Keratinocyte (primary cell): Measurements from ENCODE around the gene ARPC5. TPM values are rescaled to one million over a fixed set of nuclear protein-coding genes. Genes with fewer than 3 reads are reported as not detected.

Source experiments
- DNase-seq: peaks from one replicate; pipeline ENCODE4 v3.0.0-alpha.2; 2011; ENCODE audit warnings: low read depth, missing footprints, low spot score
- FAIRE-seq: peaks from 2 replicates; lab custom pipeline; 2011; peaks lifted over from hg19 to GRCh38; lab: Jason Lieb, UNC
- H2AFZ ChIP-seq: 2 replicates; pipeline ENCODE4 v1.6.0; 2012; ENCODE audit warnings: low read length, control low read depth, inconsistent platforms; ENCODE audit not compliant: control insufficient read depth
- H3K27ac ChIP-seq: 2 replicates; pipeline ENCODE4 v1.5.1; 2011; ENCODE audit warnings: low read length; ENCODE audit not compliant: control insufficient read depth, insufficient read depth
- H3K27me3 ChIP-seq: 3 replicates; pipeline ENCODE4 v1.6.0; 2011; ENCODE audit warnings: low read length; ENCODE audit not compliant: control insufficient read depth, insufficient read depth; ENCODE audit errors: extremely low read depth
- H3K36me3 ChIP-seq, 2 experiments: 2 replicates in 1 of 2; 3 replicates in 1 of 2; pipeline ENCODE4 v1.5.1; 2011; ENCODE audit warnings: low read length in 2 of 2, mild to moderate bottlenecking in 1 of 2; ENCODE audit not compliant: control insufficient read depth in 2 of 2, insufficient read depth in 2 of 2; ENCODE audit errors: extremely low read depth in 1 of 2
- H3K4me1 ChIP-seq: 3 replicates; pipeline ENCODE4 v1.5.1; 2011; ENCODE audit warnings: low read length; ENCODE audit not compliant: control insufficient read depth, insufficient read depth; ENCODE audit errors: extremely low read depth
- H3K4me2 ChIP-seq: 3 replicates; pipeline ENCODE4 v1.6.0; 2011; ENCODE audit warnings: low read depth, low read length; ENCODE audit not compliant: control insufficient read depth, insufficient read depth; ENCODE audit errors: extremely low read depth
- H3K4me3 ChIP-seq, 3 experiments: fragments of 200-600 bp in 1 of 3; sonication (generic) in 1 of 3; 2 replicates in 2 of 3; 3 replicates in 1 of 3; pipeline ENCODE4 v1.5.1; 2011 to 2016; ENCODE audit warnings: low read length in 3 of 3, mild to moderate bottlenecking in 3 of 3, control low read depth in 2 of 3, inconsistent platforms in 1 of 3, low read depth in 1 of 3, mixed read lengths in 1 of 3, mixed run types in 1 of 3, moderate library complexity in 1 of 3; ENCODE audit not compliant: control insufficient read depth in 2 of 3, insufficient read depth in 2 of 3; ENCODE audit errors: extremely low read depth in 1 of 3
- H3K79me2 ChIP-seq: 2 replicates; pipeline ENCODE4 v1.6.0; 2012; ENCODE audit warnings: low read length; ENCODE audit not compliant: control insufficient read depth, insufficient read depth
- H3K9ac ChIP-seq: 3 replicates; pipeline ENCODE4 v1.6.0; 2011; ENCODE audit warnings: low read length; ENCODE audit not compliant: control insufficient read depth, insufficient read depth; ENCODE audit errors: extremely low read depth
- H3K9me1 ChIP-seq: 3 replicates; pipeline ENCODE4 v1.6.0; 2011; ENCODE audit warnings: low read length; ENCODE audit not compliant: control insufficient read depth, insufficient read depth; ENCODE audit errors: extremely low read depth
- H3K9me3 ChIP-seq: 2 replicates; pipeline ENCODE4 v1.5.1; 2012; ENCODE audit warnings: low read depth, low read length; ENCODE audit not compliant: control insufficient read depth
- H4K20me1 ChIP-seq: 3 replicates; pipeline ENCODE4 v1.6.0; 2011; ENCODE audit warnings: low read length; ENCODE audit not compliant: control insufficient read depth, insufficient read depth; ENCODE audit errors: extremely low read depth
- EZH2 ChIP-seq: IDR thresholded peaks from one replicate; pipeline ENCODE4 v1.6.1; 2012; ENCODE audit warnings: inconsistent platforms, mild to moderate bottlenecking, low read length, moderate library complexity
- dilution Hi-C: fragments of 300-500 bp; cut with MboI; formaldehyde crosslinking; loops from one replicate; pipeline ENCODE4 v1.7.0; 2020; ENCODE audit warnings: low sequenced_read_pairs; ENCODE audit not compliant: extremely low pct_ligation_motif_present
- polyA plus RNA-seq, 5 experiments: library from polyadenylated mRNA; depleted of rRNA in 3 of 5; stranded (reverse) in 3 of 5; stranded (forward) in 1 of 5; unstranded in 1 of 5; fragments of >200 nt; gene quantifications; 1 replicate in 1 of 5; 2 replicates in 3 of 5; 3 replicates in 1 of 5; pipeline versions ENCODE4 v1.2.1 to v1.2.3, GENCODE V29; 2011 to 2012; ENCODE audit warnings: missing spikeins in 2 of 5, low read depth in 1 of 5, low replicate concordance in 1 of 5
- TF ChIP-seq, protein P1 (sequence below), 3 experiments: IDR thresholded peaks in 1 of 3; conservative IDR thresholded peaks in 1 of 3; optimal IDR thresholded peaks in 1 of 3; 2 replicates in 2 of 3; 3 replicates in 1 of 3; pipeline versions ENCODE3 to v1.5.1; 2011; ENCODE audit warnings: low read length in 3 of 3, mild to moderate bottlenecking in 3 of 3, moderate library complexity in 2 of 3, control low read depth in 1 of 3, inconsistent platforms in 1 of 3; ENCODE audit not compliant: insufficient read depth in 2 of 3; ENCODE audit errors: extremely low read depth in 1 of 3

ARPC5 gene
- polyA plus RNA-seq, 1 donor (not counting 4 experiments of a cell fraction or from before 2014, with no cell fraction given), result 255 TPM

GRCh38 chr1:183645531-183645930 lies 9.9 kb upstream of the ARPC5 start:
- no peak for FAIRE-seq
- no peaks in the 10 kb centered on the region for H3K36me3 ChIP-seq
- H4K20me1 ChIP-seq, result no peaks in the 10 kb centered on the region

DNA sequence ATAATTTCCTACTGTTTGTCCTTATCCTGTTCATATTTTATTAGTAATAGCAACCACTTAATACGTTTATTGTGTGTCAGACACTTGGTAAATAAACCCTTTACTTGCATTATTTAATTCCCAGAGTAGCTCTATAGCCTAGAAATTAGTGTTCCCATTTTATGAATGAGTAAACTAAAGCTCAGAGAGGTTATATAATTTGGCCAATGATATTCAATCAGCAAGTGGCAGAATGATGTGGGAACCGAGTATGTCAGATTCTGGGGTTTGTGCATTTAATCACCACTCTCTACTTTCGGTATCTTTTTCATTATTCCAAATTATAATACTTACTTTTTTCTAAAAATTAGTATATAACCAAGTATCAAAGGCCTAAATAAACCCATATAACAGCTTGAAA lies 6.6 kb upstream of the ARPC5 start:
- H4K20me1 ChIP-seq, result no peaks in the 10 kb centered on the region
- no peak for DNase-seq
- no peak for FAIRE-seq
- H3K9me3 ChIP-seq, result no peaks in the 10 kb centered on the region
- H3K4me2 ChIP-seq, result no peak overlapping the region
- TF ChIP-seq, protein P1, sequence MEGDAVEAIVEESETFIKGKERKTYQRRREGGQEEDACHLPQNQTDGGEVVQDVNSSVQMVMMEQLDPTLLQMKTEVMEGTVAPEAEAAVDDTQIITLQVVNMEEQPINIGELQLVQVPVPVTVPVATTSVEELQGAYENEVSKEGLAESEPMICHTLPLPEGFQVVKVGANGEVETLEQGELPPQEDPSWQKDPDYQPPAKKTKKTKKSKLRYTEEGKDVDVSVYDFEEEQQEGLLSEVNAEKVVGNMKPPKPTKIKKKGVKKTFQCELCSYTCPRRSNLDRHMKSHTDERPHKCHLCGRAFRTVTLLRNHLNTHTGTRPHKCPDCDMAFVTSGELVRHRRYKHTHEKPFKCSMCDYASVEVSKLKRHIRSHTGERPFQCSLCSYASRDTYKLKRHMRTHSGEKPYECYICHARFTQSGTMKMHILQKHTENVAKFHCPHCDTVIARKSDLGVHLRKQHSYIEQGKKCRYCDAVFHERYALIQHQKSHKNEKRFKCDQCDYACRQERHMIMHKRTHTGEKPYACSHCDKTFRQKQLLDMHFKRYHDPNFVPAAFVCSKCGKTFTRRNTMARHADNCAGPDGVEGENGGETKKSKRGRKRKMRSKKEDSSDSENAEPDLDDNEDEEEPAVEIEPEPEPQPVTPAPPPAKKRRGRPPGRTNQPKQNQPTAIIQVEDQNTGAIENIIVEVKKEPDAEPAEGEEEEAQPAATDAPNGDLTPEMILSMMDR (optimal IDR thresholded peaks at IDR 0.05 in 1 of 3, IDR thresholded peaks at IDR 0.05 in 1 of 3, conservative IDR thresholded peaks at IDR 0.05 in 1 of 3; ENCODE audit: extremely low read depth in 1 of 3, insufficient read depth in 2 of 3, low read length in 3 of 3), result no peak
- no peak for TF ChIP-seq EZH2
- H3K36me3 ChIP-seq, result no peaks in the 10 kb centered on the region
- no peak overlapping the region for H3K4me3 ChIP-seq
- no peak overlapping the region for H3K9ac ChIP-seq
- no peaks in the 10 kb centered on the region for H3K79me2 ChIP-seq
- no peak overlapping the region for H3K27ac ChIP-seq
- H3K4me1 ChIP-seq, result no peaks in the 10 kb centered on the region
- no peaks in the 10 kb centered on the region for H3K27me3 ChIP-seq
- H2AFZ ChIP-seq, result no peak overlapping the region
- no peaks in the 10 kb centered on the region for H3K9me1 ChIP-seq
- dilution Hi-C loops, result no loop called here

More at GRCh38 chr1:183645531-183645930, 9.9 kb upstream of the ARPC5 start:
- TF ChIP-seq, protein P1 (optimal IDR thresholded peaks at IDR 0.05 in 1 of 3, IDR thresholded peaks at IDR 0.05 in 1 of 3, conservative IDR thresholded peaks at IDR 0.05 in 1 of 3; ENCODE audit: extremely low read depth in 1 of 3, insufficient read depth in 2 of 3, low read length in 3 of 3), result no peak
- no peak for TF ChIP-seq EZH2
- no peak overlapping the region for H3K4me3 ChIP-seq
- H3K9me1 ChIP-seq, result no peaks in the 10 kb centered on the region
- no peak overlapping the region for H3K9ac ChIP-seq
- no peaks in the 10 kb centered on the region for H3K9me3 ChIP-seq
- H3K4me1 ChIP-seq, result no peaks in the 10 kb centered on the region
- dilution Hi-C loops, result no loop called here
- H2AFZ ChIP-seq, result no peak overlapping the region
- no peak overlapping the region for H3K27ac ChIP-seq
- no peaks in the 10 kb centered on the region for H3K79me2 ChIP-seq
- no peaks in the 10 kb centered on the region for H3K27me3 ChIP-seq
- no peak for DNase-seq
- no peak overlapping the region for H3K4me2 ChIP-seq
